NCI-H2081 treated with DMSO at 0.1 percent for 48 hours (cell line): ENCODE measurements around the gene ANKRD44.

ENCODE experiments used
- DNase-seq: peaks from one replicate; lab custom pipeline; 2025; lab: John Stamatoyannopoulos, UW

ANKRD44 gene

DNA sequence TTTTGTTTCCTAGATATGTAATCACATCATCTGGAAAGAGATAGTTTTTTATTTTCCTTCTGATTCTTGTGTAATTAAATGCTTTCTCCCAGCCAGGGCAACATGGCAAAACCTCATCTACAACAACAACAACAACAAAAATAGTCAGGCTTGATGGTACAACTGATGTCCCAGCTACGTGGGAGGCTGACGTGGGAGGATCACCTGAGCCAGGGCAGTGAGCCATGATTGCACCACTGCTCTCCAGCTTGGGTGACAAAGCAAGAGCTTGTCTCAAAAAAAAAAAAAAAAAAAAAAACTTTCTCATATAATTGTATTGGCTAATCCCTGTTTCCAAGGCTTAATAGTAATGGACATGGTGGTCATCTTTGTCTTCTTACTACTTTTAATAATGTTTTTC, 357.6 kb downstream of the ANKRD44 start:
- no peak for DNase-seq

DNA sequence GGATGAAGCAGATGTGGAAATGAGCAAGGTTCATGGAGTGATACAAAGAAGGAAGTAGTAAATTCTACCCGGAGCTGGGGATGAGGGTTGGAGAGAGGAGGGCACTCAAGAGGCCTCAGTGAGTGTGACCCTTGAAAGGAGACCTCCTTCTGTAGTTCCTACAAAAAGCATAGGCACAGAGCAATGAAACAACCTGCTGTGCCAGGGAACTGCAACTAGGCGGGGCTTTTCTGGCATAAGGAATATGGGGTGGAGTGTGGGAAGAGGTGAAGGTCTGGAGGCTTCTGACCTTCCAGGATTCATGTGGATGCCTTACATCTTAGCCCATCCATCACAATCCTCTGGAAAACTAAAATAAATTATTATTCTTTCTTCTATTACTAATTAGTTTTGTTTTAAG, 358.6 kb downstream of the ANKRD44 start:
- DNase-seq = no peak

- no peak for DNase-seq
Measured at GRCh38 chr2:196949116-196949515, 361.5 kb downstream of the ANKRD44 start.

GRCh38 chr2:196944570-196944969, 366.0 kb downstream of the ANKRD44 start:
- no peak for DNase-seq

- no peak for DNase-seq
Measured at GRCh38 chr2:196941398-196942078, 369.0 kb downstream of the ANKRD44 start.

- DNase-seq = no peak
Measured at GRCh38 chr2:196939371-196939770, 371.2 kb downstream of the ANKRD44 start.
